HepG2 (cell line): ENCODE results near the gene MRPL38. TPM values are rescaled to one million over a fixed set of nuclear protein-coding genes. Genes with fewer than 3 reads are reported as not detected.

Experiments
- CBX5 ChIP-seq: sonication (generic); formaldehyde crosslinking; IDR thresholded peaks from 2 replicates; pipeline ENCODE4 v1.4.0; 2020; ENCODE audit warnings: missing genetic modification reagents, borderline replicate concordance
- DZIP1 ChIP-seq: sonication (generic); formaldehyde crosslinking; IDR thresholded peaks from 2 replicates; pipeline ENCODE4 v1.5.0; 2020; ENCODE audit warnings: mild to moderate bottlenecking, missing genetic modification reagents
- HBP1 ChIP-seq: IDR thresholded peaks from 2 replicates; pipeline ENCODE4 v1.6.1; 2016; ENCODE audit warnings: low read depth, control low read depth
- NR1H2 ChIP-seq: sonication (generic); formaldehyde crosslinking; IDR thresholded peaks from 2 replicates; pipeline ENCODE4 v1.8.1; 2022; ENCODE audit warnings: low read depth, missing genetic modification reagents, borderline replicate concordance
- RFX1 ChIP-seq: fragments of 450-650 bp; IDR thresholded peaks from 2 replicates; pipeline ENCODE4 v1.6.1; 2017
- STAG1 ChIP-seq: sonication (generic); formaldehyde crosslinking; IDR thresholded peaks from 2 replicates; pipeline ENCODE4 v1.4.0; 2020; ENCODE audit warnings: missing genetic modification reagents
- STAT5B ChIP-seq: sonication (generic); formaldehyde crosslinking; IDR thresholded peaks from 2 replicates; pipeline ENCODE4 v1.4.0; 2020; ENCODE audit warnings: missing genetic modification reagents
- UBTF ChIP-seq: sonication (generic); formaldehyde crosslinking; IDR thresholded peaks from 2 replicates; pipeline ENCODE4 v1.4.0; 2020; ENCODE audit warnings: mild to moderate bottlenecking, missing genetic modification reagents
- polyA plus RNA-seq, 8 experiments: library from polyadenylated mRNA; depleted of rRNA in 3 of 8; stranded (reverse) in 7 of 8; unstranded in 1 of 8; fragments of >200 nt; fragmentation: Illumina TruSeq in 4 of 8; extraction: Trizol in 4 of 8; gene quantifications; 2 replicates each; pipeline versions ENCODE4 v1.2.1 to v1.2.3, GENCODE V29; 2011 to 2016; ENCODE audit warnings: low read depth in 4 of 8, missing spikeins in 1 of 8, mixed read lengths in 1 of 8; ENCODE audit not compliant: insufficient read depth in 1 of 8
- total RNA-seq, 5 experiments: library from RNA; depleted of rRNA; stranded (reverse); fragments of >200 nt; fragmentation: Illumina TruSeq; extraction: Trizol; gene quantifications; 2 replicates each; pipeline ENCODE4 v1.2.3, GENCODE V29; 2016; ENCODE audit warnings: low read depth in 1 of 5
- TF ChIP-seq, protein P1 (sequence below): sonication (generic); formaldehyde crosslinking; IDR thresholded peaks from 2 replicates; pipeline ENCODE4 v1.8.0; 2022; ENCODE audit warnings: mild to moderate bottlenecking, missing genetic modification reagents; ENCODE audit not compliant: insufficient replicate concordance
- TF ChIP-seq, protein P2 (sequence below): sonication (generic); formaldehyde crosslinking; IDR thresholded peaks from 2 replicates; pipeline ENCODE4 v1.4.0; 2020; ENCODE audit warnings: missing genetic modification reagents

Gene MRPL38
- total and polyA plus RNA-seq, 2 of the 13 experiments (the other 11 are each of a cell fraction or from before 2014, with no cell fraction given), result 83.7 to 125 TPM

GRCh38 chr17:75896415-75897159, 8.1 kb downstream of the MRPL38 start, which contains the start of gene TRIM65 (continued):
- TF ChIP-seq, protein P1, sequence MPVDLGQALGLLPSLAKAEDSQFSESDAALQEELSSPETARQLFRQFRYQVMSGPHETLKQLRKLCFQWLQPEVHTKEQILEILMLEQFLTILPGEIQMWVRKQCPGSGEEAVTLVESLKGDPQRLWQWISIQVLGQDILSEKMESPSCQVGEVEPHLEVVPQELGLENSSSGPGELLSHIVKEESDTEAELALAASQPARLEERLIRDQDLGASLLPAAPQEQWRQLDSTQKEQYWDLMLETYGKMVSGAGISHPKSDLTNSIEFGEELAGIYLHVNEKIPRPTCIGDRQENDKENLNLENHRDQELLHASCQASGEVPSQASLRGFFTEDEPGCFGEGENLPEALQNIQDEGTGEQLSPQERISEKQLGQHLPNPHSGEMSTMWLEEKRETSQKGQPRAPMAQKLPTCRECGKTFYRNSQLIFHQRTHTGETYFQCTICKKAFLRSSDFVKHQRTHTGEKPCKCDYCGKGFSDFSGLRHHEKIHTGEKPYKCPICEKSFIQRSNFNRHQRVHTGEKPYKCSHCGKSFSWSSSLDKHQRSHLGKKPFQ (CRISPR knock-in tag), result peak; percentile 85
- TF ChIP-seq CBX5 (CRISPR knock-in tag) (peak; percentile 51; the same call in 1 of the 2 replicates), RFX1 (no peak), STAT5B (CRISPR knock-in tag) (peak; percentile 61; the same call in 1 of the 2 replicates), HBP1 (CRISPR knock-in tag) (peak; percentile 34; the same call in 1 of the 2 replicates), UBTF (CRISPR knock-in tag) (peak; percentile 89), STAG1 (CRISPR knock-in tag) (peak; percentile 56), DZIP1 (CRISPR knock-in tag) (peak; percentile 86), NR1H2 (CRISPR knock-in tag) (peak; percentile 71; the same call in 1 of the 2 replicates)
- TF ChIP-seq, protein P2, sequence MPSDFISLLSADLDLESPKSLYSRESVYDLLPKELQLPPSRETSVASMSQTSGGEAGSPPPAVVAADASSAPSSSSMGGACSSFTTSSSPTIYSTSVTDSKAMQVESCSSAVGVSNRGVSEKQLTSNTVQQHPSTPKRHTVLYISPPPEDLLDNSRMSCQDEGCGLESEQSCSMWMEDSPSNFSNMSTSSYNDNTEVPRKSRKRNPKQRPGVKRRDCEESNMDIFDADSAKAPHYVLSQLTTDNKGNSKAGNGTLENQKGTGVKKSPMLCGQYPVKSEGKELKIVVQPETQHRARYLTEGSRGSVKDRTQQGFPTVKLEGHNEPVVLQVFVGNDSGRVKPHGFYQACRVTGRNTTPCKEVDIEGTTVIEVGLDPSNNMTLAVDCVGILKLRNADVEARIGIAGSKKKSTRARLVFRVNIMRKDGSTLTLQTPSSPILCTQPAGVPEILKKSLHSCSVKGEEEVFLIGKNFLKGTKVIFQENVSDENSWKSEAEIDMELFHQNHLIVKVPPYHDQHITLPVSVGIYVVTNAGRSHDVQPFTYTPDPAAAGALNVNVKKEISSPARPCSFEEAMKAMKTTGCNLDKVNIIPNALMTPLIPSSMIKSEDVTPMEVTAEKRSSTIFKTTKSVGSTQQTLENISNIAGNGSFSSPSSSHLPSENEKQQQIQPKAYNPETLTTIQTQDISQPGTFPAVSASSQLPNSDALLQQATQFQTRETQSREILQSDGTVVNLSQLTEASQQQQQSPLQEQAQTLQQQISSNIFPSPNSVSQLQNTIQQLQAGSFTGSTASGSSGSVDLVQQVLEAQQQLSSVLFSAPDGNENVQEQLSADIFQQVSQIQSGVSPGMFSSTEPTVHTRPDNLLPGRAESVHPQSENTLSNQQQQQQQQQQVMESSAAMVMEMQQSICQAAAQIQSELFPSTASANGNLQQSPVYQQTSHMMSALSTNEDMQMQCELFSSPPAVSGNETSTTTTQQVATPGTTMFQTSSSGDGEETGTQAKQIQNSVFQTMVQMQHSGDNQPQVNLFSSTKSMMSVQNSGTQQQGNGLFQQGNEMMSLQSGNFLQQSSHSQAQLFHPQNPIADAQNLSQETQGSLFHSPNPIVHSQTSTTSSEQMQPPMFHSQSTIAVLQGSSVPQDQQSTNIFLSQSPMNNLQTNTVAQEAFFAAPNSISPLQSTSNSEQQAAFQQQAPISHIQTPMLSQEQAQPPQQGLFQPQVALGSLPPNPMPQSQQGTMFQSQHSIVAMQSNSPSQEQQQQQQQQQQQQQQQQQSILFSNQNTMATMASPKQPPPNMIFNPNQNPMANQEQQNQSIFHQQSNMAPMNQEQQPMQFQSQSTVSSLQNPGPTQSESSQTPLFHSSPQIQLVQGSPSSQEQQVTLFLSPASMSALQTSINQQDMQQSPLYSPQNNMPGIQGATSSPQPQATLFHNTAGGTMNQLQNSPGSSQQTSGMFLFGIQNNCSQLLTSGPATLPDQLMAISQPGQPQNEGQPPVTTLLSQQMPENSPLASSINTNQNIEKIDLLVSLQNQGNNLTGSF (CRISPR knock-in tag), result peak; percentile 45; the same call in 1 of the 2 replicates
